DMS79 (cell line): ENCODE data around the gene SGSM1.
A peak's percentile ranks its signal among the peaks of the same experiment; 100 is the strongest.

Experiments used
- DNase-seq: peaks from one replicate; lab custom pipeline; 2025; lab: John Stamatoyannopoulos, UW

The SGSM1 gene

GRCh38 chr22:24843048-24843447 is 37.0 kb downstream of the SGSM1 start:
- DNase-seq: no peak

- DNase-seq: no peak
Measured at GRCh38 chr22:24845041-24845898, 39.3 kb downstream of the SGSM1 start.

GRCh38 chr22:24847490-24847889 is 41.5 kb downstream of the SGSM1 start:
- no peak for DNase-seq

GRCh38 chr22:24848559-24849168 is 42.7 kb downstream of the SGSM1 start:
- no peak for DNase-seq

- no peak for DNase-seq
Measured at GRCh38 chr22:24855794-24856193, 49.8 kb downstream of the SGSM1 start.

GRCh38 chr22:24857576-24857975 is 51.6 kb downstream of the SGSM1 start:
- DNase-seq: no peak

GRCh38 chr22:24859587-24859986 is 53.6 kb downstream of the SGSM1 start:
- DNase-seq: no peak

GRCh38 chr22:24865508-24865907 is 59.5 kb downstream of the SGSM1 start:
- DNase-seq: no peak

- DNase-seq: no peak
Measured at GRCh38 chr22:24867323-24868022, 61.5 kb downstream of the SGSM1 start.

- no peak for DNase-seq
Measured at GRCh38 chr22:24868979-24869378, 63.0 kb downstream of the SGSM1 start.

GRCh38 chr22:24871611-24872205 is 65.7 kb downstream of the SGSM1 start:
- no peak for DNase-seq

GRCh38 chr22:24873226-24873625 is 67.2 kb downstream of the SGSM1 start:
- DNase-seq: no peak

GRCh38 chr22:24875862-24876506 is 70.0 kb downstream of the SGSM1 start:
- no peak for DNase-seq

GRCh38 chr22:24876700-24877099 is 70.7 kb downstream of the SGSM1 start:
- no peak for DNase-seq

- no peak for DNase-seq
Measured at GRCh38 chr22:24878969-24879368, 73.0 kb downstream of the SGSM1 start.

- no peak for DNase-seq
Measured at GRCh38 chr22:24883432-24883831, 77.4 kb downstream of the SGSM1 start.

GRCh38 chr22:24887260-24887659 is 81.2 kb downstream of the SGSM1 start:
- DNase-seq: no peak

GRCh38 chr22:24893341-24894070 is 87.5 kb downstream of the SGSM1 start:
- DNase-seq: no peak

GRCh38 chr22:24894220-24894975 is 88.4 kb downstream of the SGSM1 start:
- DNase-seq: peak; percentile 35

- DNase-seq: no peak
Measured at GRCh38 chr22:24894998-24895397, 89.0 kb downstream of the SGSM1 start.

GRCh38 chr22:24901448-24901847 is 95.4 kb downstream of the SGSM1 start:
- DNase-seq: no peak
